ENCODE results near the gene POU6F1. TPM values are rescaled to one million over a fixed set of nuclear protein-coding genes. Genes with fewer than 3 reads are reported as not detected.

The POU6F1 gene
- polyA plus RNA-seq, 3 donors = 7.1 to 14.0 (median 8.0) TPM

GRCh38 chr12:51202718-51203117 lies 15.1 kb downstream of the POU6F1 start:
- no peak for DNase-seq (ENCODE audit: extremely low read depth in 1 of 11, low read depth in 9 of 11, low spot score in 4 of 11)

GRCh38 chr12:51200806-51201205 lies 17.1 kb downstream of the POU6F1 start:
- DNase-seq (ENCODE audit: extremely low read depth in 1 of 11, low read depth in 9 of 11, low spot score in 4 of 11) = no peak

- DNase-seq (ENCODE audit: extremely low read depth in 1 of 11, low read depth in 9 of 11, low spot score in 4 of 11) = no peak
Measured at GRCh38 chr12:51200156-51200555, 17.7 kb downstream of the POU6F1 start.

- DNase-seq (ENCODE audit: extremely low read depth in 1 of 11, low read depth in 9 of 11, low spot score in 4 of 11) = no peak
Measured at GRCh38 chr12:51199366-51199945, 18.4 kb downstream of the POU6F1 start.

- DNase-seq (ENCODE audit: extremely low read depth in 1 of 11, low read depth in 9 of 11, low spot score in 4 of 11) = no peak
Measured at GRCh38 chr12:51198568-51199365, 19.1 kb downstream of the POU6F1 start.

- DNase-seq (ENCODE audit: extremely low read depth in 1 of 11, low read depth in 9 of 11, low spot score in 4 of 11) = no peak
Measured at GRCh38 chr12:51197736-51198567, 19.9 kb downstream of the POU6F1 start.

GRCh38 chr12:51196547-51196946 lies 21.3 kb downstream of the POU6F1 start:
- no peak for DNase-seq (ENCODE audit: extremely low read depth in 1 of 11, low read depth in 9 of 11, low spot score in 4 of 11)

GRCh38 chr12:51195841-51196240 lies 22.0 kb downstream of the POU6F1 start:
- DNase-seq (ENCODE audit: extremely low read depth in 1 of 11, low read depth in 9 of 11, low spot score in 4 of 11) = no peak

GRCh38 chr12:51192284-51192671 lies 25.6 kb downstream of the POU6F1 start:
- no peak for DNase-seq (ENCODE audit: extremely low read depth in 1 of 11, low read depth in 9 of 11, low spot score in 4 of 11)

GRCh38 chr12:51191516-51192283 lies 26.2 kb downstream of the POU6F1 start:
- no peak for DNase-seq (ENCODE audit: extremely low read depth in 1 of 11, low read depth in 9 of 11, low spot score in 4 of 11)

GRCh38 chr12:51190820-51191219 lies 27.0 kb downstream of the POU6F1 start:
- DNase-seq (ENCODE audit: extremely low read depth in 1 of 11, low read depth in 9 of 11, low spot score in 4 of 11) = no peak

GRCh38 chr12:51189790-51190355 lies 28.0 kb downstream of the POU6F1 start:
- DNase-seq (ENCODE audit: extremely low read depth in 1 of 11, low read depth in 9 of 11, low spot score in 4 of 11) = no peak

GRCh38 chr12:51188359-51189051 lies 29.4 kb downstream of the POU6F1 start:
- no peak for DNase-seq (ENCODE audit: extremely low read depth in 1 of 11, low read depth in 9 of 11, low spot score in 4 of 11)

- no peak for DNase-seq (ENCODE audit: extremely low read depth in 1 of 11, low read depth in 9 of 11, low spot score in 4 of 11)
Measured at GRCh38 chr12:51187370-51187987, 30.4 kb downstream of the POU6F1 start.

- no peak for DNase-seq (ENCODE audit: extremely low read depth in 1 of 11, low read depth in 9 of 11, low spot score in 4 of 11)
Measured at GRCh38 chr12:51186465-51187085, 31.3 kb downstream of the POU6F1 start.

GRCh38 chr12:51185171-51185717 lies 32.6 kb downstream of the POU6F1 start:
- no peak for DNase-seq (ENCODE audit: extremely low read depth in 1 of 11, low read depth in 9 of 11, low spot score in 4 of 11)

- DNase-seq (ENCODE audit: extremely low read depth in 1 of 11, low read depth in 9 of 11, low spot score in 4 of 11) = peak in 9 of 11 donors; percentile 25 to 68 (median 54)
Measured at GRCh38 chr12:51183816-51184215, 34.0 kb downstream of the POU6F1 start.
